GM12878 (cell line): ENCODE data around the gene EFCAB13. TPM values are rescaled to one million over a fixed set of nuclear protein-coding genes. Genes with fewer than 3 reads are reported as not detected.

Source experiments
- BACH1 ChIP-seq: fragments of 450-650 bp; IDR thresholded peaks from 2 replicates; pipeline ENCODE4 v1.6.1; 2017; ENCODE audit warnings: mild to moderate bottlenecking, borderline replicate concordance
- CBX3 ChIP-seq: fragments of 200-600 bp; sonication (generic); IDR thresholded peaks from 2 replicates; pipeline ENCODE4 v1.6.1; 2016; ENCODE audit warnings: low read depth, borderline replicate concordance
- CHD4 ChIP-seq: fragments of 200-600 bp; sonication (generic); IDR thresholded peaks from 2 replicates; pipeline ENCODE4 v1.6.1; 2016; ENCODE audit warnings: mild to moderate bottlenecking
- RAD21 ChIP-seq: IDR thresholded peaks from 2 replicates; pipeline ENCODE4 v1.6.1; 2011; ENCODE audit warnings: mild to moderate bottlenecking, low read depth, low read length, moderate library complexity; ENCODE audit not compliant: insufficient read depth
- SREBF2 ChIP-seq: IDR thresholded peaks from 2 replicates; pipeline ENCODE4 v1.6.1; 2012; ENCODE audit warnings: mild to moderate bottlenecking, low read length
- polyA plus RNA-seq, 11 experiments: library from polyadenylated mRNA; depleted of rRNA in 4 of 11; unstranded in 6 of 11; stranded (reverse) in 5 of 11; fragments of >200 nt; fragmentation: Nextera tagmentation in 4 of 11; fragmentation: Illumina TruSeq in 1 of 11; extraction: Ambion mirVana in 4 of 11; extraction: Trizol in 1 of 11; gene quantifications; 1 replicate in 1 of 11; 2 replicates in 10 of 11; pipeline versions ENCODE4 v1.2.1 to v1.2.3, GENCODE V29; 2011 to 2016; ENCODE audit warnings: inconsistent platforms in 2 of 11, missing spikeins in 2 of 11, low read depth in 1 of 11
- total RNA-seq, 4 experiments: library from RNA; depleted of rRNA in 3 of 4; stranded (reverse); fragments of >200 nt in 3 of 4; fragmentation: Illumina TruSeq in 1 of 4; extraction: Trizol in 1 of 4; gene quantifications; 2 replicates each; pipeline versions ENCODE4 v1.2.1 to v1.2.3, GENCODE V29; 2013 to 2021
- TF ChIP-seq, protein P1 (sequence below): IDR thresholded peaks from 2 replicates; pipeline ENCODE4 v1.6.1; 2011; ENCODE audit warnings: mild to moderate bottlenecking, low read depth, low read length, moderate library complexity; ENCODE audit not compliant: insufficient replicate concordance
- TF ChIP-seq, protein P2 (sequence below): fragments of 450-650 bp; IDR thresholded peaks from 2 replicates; pipeline ENCODE4 v1.6.1; 2017; ENCODE audit warnings: mild to moderate bottlenecking, moderate library complexity

The EFCAB13 gene
- total and polyA plus RNA-seq, 10 of the 15 experiments (the other 5 are each of a cell fraction or from before 2014, with no cell fraction given), result 0.90 to 8.7 (median 5.0) TPM

DNA sequence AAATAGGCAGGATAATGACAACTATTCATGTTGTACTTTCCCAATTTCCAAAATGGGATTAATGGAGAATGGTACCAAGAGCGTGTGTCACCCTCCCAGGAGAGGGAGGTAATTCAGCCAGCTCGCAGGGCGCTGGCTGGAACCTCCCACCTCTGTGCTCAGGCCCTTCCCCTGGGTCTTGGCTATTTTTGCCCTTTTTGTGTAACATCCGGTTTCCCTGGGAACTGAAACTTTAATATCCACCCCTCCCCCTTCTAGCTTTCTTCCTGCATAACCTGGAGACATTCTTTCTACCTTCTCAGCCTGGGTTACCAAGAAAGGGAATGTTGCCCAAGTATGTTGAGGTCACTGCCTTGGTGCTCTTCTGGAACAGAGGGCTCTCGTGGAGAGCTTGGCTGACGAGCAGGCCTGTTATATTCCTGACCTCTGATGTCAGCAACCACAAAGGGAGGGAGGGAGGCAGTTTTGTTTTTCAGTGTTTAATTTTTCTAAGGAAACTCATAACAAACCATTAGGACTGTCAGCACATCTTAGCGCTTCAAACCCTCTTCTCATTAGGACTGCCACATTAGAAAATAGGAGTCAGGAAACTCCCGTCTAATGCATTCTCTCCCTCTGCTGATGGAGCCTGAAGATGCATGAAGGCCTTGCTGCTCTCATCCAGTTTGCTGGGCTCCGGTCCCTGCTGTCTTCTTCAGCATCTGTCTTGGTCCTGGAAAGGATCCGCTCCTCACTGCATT lies 44.5 kb upstream of the EFCAB13 start (continued):
- TF ChIP-seq CBX3 (no peak), CHD4 (no peak), RAD21 (no peak; the same call in 1 of the 2 replicates), BACH1 (no peak), SREBF2 (no peak)
- TF ChIP-seq, protein P1, sequence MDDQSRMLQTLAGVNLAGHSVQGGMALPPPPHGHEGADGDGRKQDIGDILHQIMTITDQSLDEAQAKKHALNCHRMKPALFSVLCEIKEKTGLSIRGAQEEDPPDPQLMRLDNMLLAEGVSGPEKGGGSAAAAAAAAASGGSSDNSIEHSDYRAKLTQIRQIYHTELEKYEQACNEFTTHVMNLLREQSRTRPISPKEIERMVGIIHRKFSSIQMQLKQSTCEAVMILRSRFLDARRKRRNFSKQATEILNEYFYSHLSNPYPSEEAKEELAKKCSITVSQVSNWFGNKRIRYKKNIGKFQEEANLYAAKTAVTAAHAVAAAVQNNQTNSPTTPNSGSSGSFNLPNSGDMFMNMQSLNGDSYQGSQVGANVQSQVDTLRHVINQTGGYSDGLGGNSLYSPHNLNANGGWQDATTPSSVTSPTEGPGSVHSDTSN, result no peak
- TF ChIP-seq, protein P2, sequence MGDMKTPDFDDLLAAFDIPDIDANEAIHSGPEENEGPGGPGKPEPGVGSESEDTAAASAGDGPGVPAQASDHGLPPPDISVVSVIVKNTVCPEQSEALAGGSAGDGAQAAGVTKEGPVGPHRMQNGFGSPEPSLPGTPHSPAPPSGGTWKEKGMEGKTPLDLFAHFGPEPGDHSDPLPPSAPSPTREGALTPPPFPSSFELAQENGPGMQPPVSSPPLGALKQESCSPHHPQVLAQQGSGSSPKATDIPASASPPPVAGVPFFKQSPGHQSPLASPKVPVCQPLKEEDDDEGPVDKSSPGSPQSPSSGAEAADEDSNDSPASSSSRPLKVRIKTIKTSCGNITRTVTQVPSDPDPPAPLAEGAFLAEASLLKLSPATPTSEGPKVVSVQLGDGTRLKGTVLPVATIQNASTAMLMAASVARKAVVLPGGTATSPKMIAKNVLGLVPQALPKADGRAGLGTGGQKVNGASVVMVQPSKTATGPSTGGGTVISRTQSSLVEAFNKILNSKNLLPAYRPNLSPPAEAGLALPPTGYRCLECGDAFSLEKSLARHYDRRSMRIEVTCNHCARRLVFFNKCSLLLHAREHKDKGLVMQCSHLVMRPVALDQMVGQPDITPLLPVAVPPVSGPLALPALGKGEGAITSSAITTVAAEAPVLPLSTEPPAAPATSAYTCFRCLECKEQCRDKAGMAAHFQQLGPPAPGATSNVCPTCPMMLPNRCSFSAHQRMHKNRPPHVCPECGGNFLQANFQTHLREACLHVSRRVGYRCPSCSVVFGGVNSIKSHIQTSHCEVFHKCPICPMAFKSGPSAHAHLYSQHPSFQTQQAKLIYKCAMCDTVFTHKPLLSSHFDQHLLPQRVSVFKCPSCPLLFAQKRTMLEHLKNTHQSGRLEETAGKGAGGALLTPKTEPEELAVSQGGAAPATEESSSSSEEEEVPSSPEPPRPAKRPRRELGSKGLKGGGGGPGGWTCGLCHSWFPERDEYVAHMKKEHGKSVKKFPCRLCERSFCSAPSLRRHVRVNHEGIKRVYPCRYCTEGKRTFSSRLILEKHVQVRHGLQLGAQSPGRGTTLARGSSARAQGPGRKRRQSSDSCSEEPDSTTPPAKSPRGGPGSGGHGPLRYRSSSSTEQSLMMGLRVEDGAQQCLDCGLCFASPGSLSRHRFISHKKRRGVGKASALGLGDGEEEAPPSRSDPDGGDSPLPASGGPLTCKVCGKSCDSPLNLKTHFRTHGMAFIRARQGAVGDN, result peak; percentile 76
- TF ChIP-seq, all 136 proteins: peak for 57
